Pancreas (tissue), 10 donors: Measurements from ENCODE around the gene MACROH2A2. TPM values are rescaled to one million over a fixed set of nuclear protein-coding genes. Genes with fewer than 3 reads are reported as not detected.
A peak's percentile ranks its signal among the peaks of the same experiment; 100 is the strongest.

Experiments used
- ATAC-seq, 4 donors: fragments of 200-7000 bp; cut with Tn5 transposase; one replicate each; pipeline versions ENCODE4 v1.8.0 to v1.9.1; 2020; ENCODE audit warnings: mild to moderate bottlenecking in 4 of 4, moderate library complexity in 4 of 4
- DNase-seq, 6 donors: peaks; one replicate each; pipeline ENCODE4 v3.0.0-alpha.2; 2020
- FAIRE-seq: peaks from 2 replicates; lab custom pipeline; 2012; peaks lifted over from hg19 to GRCh38; lab: Jason Lieb, UNC
- H3K27ac ChIP-seq, 4 donors: fragments of 200-600 bp; sonication (generic); 1 replicate in 3 of 4; 2 replicates in 1 of 4; pipeline versions ENCODE4 v1.5.0 to v1.8.0; 2020
- H3K27me3 ChIP-seq, 4 donors: fragments of 200-600 bp; one replicate each; pipeline ENCODE4 v1.8.0; 2021
- H3K36me3 ChIP-seq, 3 donors: fragments of 200-600 bp; sonication (generic) in 1 of 3; one replicate each; pipeline versions ENCODE4 v1.5.0 to v1.8.0; 2020 to 2021
- H3K4me1 ChIP-seq, 3 donors: fragments of 200-600 bp; one replicate each; pipeline ENCODE4 v1.8.0; 2021
- H3K4me3 ChIP-seq, 4 donors: fragments of 200-600 bp; sonication (generic) in 2 of 4; one replicate each; pipeline versions ENCODE4 v1.5.0 to v1.8.0; 2020 to 2021
- H3K9me3 ChIP-seq, 4 donors: fragments of 200-600 bp; one replicate each; pipeline ENCODE4 v1.8.0; 2021
- CTCF ChIP-seq, 4 donors: fragments of 200-600 bp; sonication (generic) in 3 of 4; IDR thresholded peaks; one replicate each; pipeline versions ENCODE4 v1.5.0 to v1.8.0; 2021; ENCODE audit warnings: antibody characterized with exemption in 4 of 4
- WGBS, 2 donors: extraction: QIAGEN DNeasy Blood & Tissue Kit; methylation state at CpG; one replicate each; pipeline ENCODE4 v1.1.7; 2013; 5-methylcytosine and 5-hydroxymethylcytosine counted together
- intact Hi-C, 3 donors: fragments of 100-400 bp; cut with DNase I; formaldehyde crosslinking; loops; one replicate each; pipeline versions ENCODE4 v1.11.1 to v1.14.2; 2022
- polyA plus RNA-seq, 2 donors: library from polyadenylated mRNA; stranded (reverse); fragments of 200-250 nt; gene quantifications; one replicate each; pipeline ENCODE4 v1.2.3, GENCODE V29; 2013
- total RNA-seq, 6 donors: library from RNA; stranded (reverse); fragmentation: NEBNext Ultra II Directional in 4 of 6; extraction: Animal tissue kit (Norgen Biotek cat#: 25700) in 4 of 6; gene quantifications; one replicate each; pipeline versions ENCODE4 v1.2.1 to v1.2.4, GENCODE V29; 2021 to 2023
- donor health status: healthy with polysubstance abuse.
- donor health status: DM: no; HTN: no; CAD: no; lungs with moderate emphysema.
- donor health status: DM: no; HTN: no; CAD: no.
- donor health status: control.
- donor health status: control.
- donor health status: Bipolar disorder and iron deficiency.
- donor health status: DM: yes; HTN: yes; CAD: no.
- donor health status: DM: no; HTN: no; CAD: no.
- donor health status: DM: no; HTN: no; CAD: no.
- donor health status: DM: yes; HTN: yes; CAD: no.

MACROH2A2 gene
- 10 to 100 TPM in 1 of 6 donors, 1 to 10 TPM in 5; 2.3 to 11.2 (median 6.4) TPM for total RNA-seq
- 10 to 100 TPM in 1 of 2 donors, 1 to 10 TPM in 1; 7.5 to 13.2 TPM for polyA plus RNA-seq

GRCh38 chr10:70052462-70053217 is at the start of gene MACROH2A2:
Gene MACROH2A2 (plus strand): TSS chr10:70052846. CDS start chr10:70075659, 22,813 bp downstream.
- FAIRE-seq (no peak), DNase-seq (peak; percentile 41 to 82 (median 55)), ATAC-seq (peak; percentile 85 to 94 (median 92))
- WGBS, 2 donors: 0 to 1% methylated on average over 58 of the region's 58 CpGs
- Histone ChIP-seq H3K36me3 (no peaks in the 10 kb centered on the region), H3K4me3 (peak within 1 kb of the TSS; percentile 44 to 80 (median 60)), H3K4me1 (no peaks in the 10 kb centered on the region), H3K27ac (peak within 1 kb of the TSS in 3 of 4 donors; percentile 65 to 80 (median 70)), H3K27me3 (no peaks in the 10 kb centered on the region), H3K9me3 (no peaks in the 10 kb centered on the region)
- intact Hi-C loops: no loop called here
- no peak for TF ChIP-seq CTCF (IDR thresholded peaks at IDR 0.05)

GRCh38 chr10:70007116-70007820 is 45.4 kb upstream of the MACROH2A2 start:
- WGBS, 2 donors: 75 to 80% methylated on average over 9 of the region's 9 CpGs
- H3K36me3 ChIP-seq: no peaks in the 10 kb centered on the region
- H3K4me1 ChIP-seq: no peaks in the 10 kb centered on the region
- DNase-seq (no peak), FAIRE-seq (no peak), ATAC-seq (no peak)
- no peaks in the 10 kb centered on the region for H3K9me3 ChIP-seq
- H3K4me3 ChIP-seq: no peak overlapping the region
- intact Hi-C loops: no loop called here
- peaks cover 0 to 3% (median 0%) of the 10 kb centered on the region in 4 donors for H3K27me3 ChIP-seq
- TF ChIP-seq CTCF (IDR thresholded peaks at IDR 0.05): no peak
- H3K27ac ChIP-seq: no peak overlapping the region

GRCh38 chr10:70031215-70031614 is 21.4 kb upstream of the MACROH2A2 start:
- FAIRE-seq (no peak), ATAC-seq (no peak)
- no peak for TF ChIP-seq CTCF (IDR thresholded peaks at IDR 0.05)

GRCh38 chr10:70032667-70033289 is 19.9 kb upstream of the MACROH2A2 start:
- no peak overlapping the region for H3K4me3 ChIP-seq
- intact Hi-C loops: no loop called here
- H3K27me3 ChIP-seq: no peaks in the 10 kb centered on the region
- no peak for TF ChIP-seq CTCF (IDR thresholded peaks at IDR 0.05)
- no peaks in the 10 kb centered on the region for H3K9me3 ChIP-seq
- ATAC-seq (no peak), FAIRE-seq (no peak), DNase-seq (no peak)
- H3K27ac ChIP-seq: no peak overlapping the region
- 61 to 75% methylated on average over 5 of the region's 5 CpGs for WGBS, 2 donors
- no peaks in the 10 kb centered on the region for H3K36me3 ChIP-seq
- H3K4me1 ChIP-seq: no peaks in the 10 kb centered on the region

More at GRCh38 chr10:70031215-70031614, 21.4 kb upstream of the MACROH2A2 start:
- no peaks in the 10 kb centered on the region for H3K4me1 ChIP-seq
- no peaks in the 10 kb centered on the region for H3K36me3 ChIP-seq
- H3K27ac ChIP-seq: no peak overlapping the region
- H3K27me3 ChIP-seq: no peaks in the 10 kb centered on the region
- H3K9me3 ChIP-seq: no peaks in the 10 kb centered on the region
- no peak for DNase-seq
- intact Hi-C loops: no loop called here
- no peak overlapping the region for H3K4me3 ChIP-seq
